ENCODE results near the gene TBC1D20. TPM values are rescaled to one million over a fixed set of nuclear protein-coding genes. Genes with fewer than 3 reads are reported as not detected.

The TBC1D20 gene
- total RNA-seq, 1 donor from 2014 or later, result 30.9 TPM

DNA sequence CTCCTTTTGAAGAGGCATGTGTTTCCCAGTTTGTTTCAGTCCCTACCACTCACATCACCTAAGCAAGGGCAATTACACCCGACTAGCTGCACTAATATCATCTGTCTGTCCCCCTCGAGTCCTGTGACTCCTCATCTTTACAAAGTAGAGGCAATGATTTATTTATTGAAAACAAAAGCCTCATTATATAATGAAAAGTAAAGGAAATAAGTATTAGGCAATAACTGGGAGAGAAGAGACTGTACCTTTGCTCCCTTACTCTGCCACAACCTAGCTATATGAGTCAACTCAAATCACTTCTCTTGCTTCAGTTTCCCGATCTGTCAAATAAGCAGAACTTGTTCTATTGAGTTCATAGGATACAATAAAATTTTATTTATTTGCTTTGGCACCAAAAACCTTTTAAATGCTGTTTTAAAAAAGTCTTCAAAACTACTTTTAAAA lies 42.3 kb upstream of the TBC1D20 start:
- DNase-seq (ENCODE audit: extremely low spot score in 2 of 2), result no peak
- H3K36me3 ChIP-seq, result peaks cover 0 to 50% of the 10 kb centered on the region in 2 donors
- TF ChIP-seq POLR2AphosphoS5 (IDR thresholded peaks at IDR 0.05; ENCODE audit: insufficient read depth in 1 of 2, low read depth in 1 of 2), result no peak
- no peak for TF ChIP-seq POLR2A (IDR thresholded peaks at IDR 0.05)
- TF ChIP-seq, protein P1, sequence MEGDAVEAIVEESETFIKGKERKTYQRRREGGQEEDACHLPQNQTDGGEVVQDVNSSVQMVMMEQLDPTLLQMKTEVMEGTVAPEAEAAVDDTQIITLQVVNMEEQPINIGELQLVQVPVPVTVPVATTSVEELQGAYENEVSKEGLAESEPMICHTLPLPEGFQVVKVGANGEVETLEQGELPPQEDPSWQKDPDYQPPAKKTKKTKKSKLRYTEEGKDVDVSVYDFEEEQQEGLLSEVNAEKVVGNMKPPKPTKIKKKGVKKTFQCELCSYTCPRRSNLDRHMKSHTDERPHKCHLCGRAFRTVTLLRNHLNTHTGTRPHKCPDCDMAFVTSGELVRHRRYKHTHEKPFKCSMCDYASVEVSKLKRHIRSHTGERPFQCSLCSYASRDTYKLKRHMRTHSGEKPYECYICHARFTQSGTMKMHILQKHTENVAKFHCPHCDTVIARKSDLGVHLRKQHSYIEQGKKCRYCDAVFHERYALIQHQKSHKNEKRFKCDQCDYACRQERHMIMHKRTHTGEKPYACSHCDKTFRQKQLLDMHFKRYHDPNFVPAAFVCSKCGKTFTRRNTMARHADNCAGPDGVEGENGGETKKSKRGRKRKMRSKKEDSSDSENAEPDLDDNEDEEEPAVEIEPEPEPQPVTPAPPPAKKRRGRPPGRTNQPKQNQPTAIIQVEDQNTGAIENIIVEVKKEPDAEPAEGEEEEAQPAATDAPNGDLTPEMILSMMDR (IDR thresholded peaks at IDR 0.05), result no peak
- no peaks in the 10 kb centered on the region for H3K27me3 ChIP-seq
- H3K4me1 ChIP-seq, result peaks cover 27% of the 10 kb centered on the region
- H3K9me3 ChIP-seq, result no peaks in the 10 kb centered on the region
- intact Hi-C loops (cut with DNase I), result no loop called here
- H3K27ac ChIP-seq, result no peak overlapping the region
- no peak overlapping the region for H3K4me3 ChIP-seq

DNA sequence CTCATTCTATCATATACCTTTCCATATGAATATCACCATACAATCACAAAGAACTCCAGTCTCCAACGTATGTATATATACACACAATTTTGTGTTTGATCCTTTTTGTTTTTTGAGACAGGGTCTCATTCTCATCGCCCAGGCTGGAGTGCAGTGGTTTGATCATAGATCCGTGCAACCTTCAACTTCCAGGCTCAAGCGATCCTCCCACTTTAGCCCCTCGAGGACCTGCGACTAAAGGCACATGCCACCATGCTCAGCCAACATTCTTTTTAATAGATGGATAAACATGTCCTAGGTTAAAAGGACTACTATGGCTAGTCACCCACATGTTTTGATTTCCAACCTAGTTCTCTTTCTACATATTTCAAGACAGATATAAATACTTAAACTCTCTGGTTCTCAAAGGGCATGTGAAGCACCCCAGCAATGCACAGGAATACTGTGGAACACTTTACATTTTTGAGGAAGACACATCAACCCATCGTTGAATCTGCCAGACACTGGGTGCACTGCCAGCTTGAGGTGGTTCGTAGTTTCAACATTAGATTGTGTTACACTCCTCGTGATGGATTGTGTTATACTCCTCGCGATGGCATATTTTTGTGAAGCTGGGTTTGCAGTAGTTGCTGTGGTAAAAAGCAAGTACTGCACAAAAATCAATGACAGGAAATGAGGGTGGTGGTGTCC lies 40.9 kb upstream of the TBC1D20 start:
- Histone ChIP-seq H3K4me3 (no peak overlapping the region), H3K4me1 (peaks cover 13% of the 10 kb centered on the region), H3K9me3 (no peaks in the 10 kb centered on the region), H3K27ac (no peak overlapping the region), H3K27me3 (no peaks in the 10 kb centered on the region), H3K36me3 (peaks cover 0 to 64% of the 10 kb centered on the region in 2 donors)
- TF ChIP-seq POLR2A (IDR thresholded peaks at IDR 0.05), result no peak
- TF ChIP-seq, protein P1 (IDR thresholded peaks at IDR 0.05), result no peak
- no peak for TF ChIP-seq POLR2AphosphoS5 (IDR thresholded peaks at IDR 0.05; ENCODE audit: insufficient read depth in 1 of 2, low read depth in 1 of 2)
- DNase-seq (ENCODE audit: extremely low spot score in 2 of 2), result no peak
- intact Hi-C loops (cut with DNase I), result no loop called here

DNA sequence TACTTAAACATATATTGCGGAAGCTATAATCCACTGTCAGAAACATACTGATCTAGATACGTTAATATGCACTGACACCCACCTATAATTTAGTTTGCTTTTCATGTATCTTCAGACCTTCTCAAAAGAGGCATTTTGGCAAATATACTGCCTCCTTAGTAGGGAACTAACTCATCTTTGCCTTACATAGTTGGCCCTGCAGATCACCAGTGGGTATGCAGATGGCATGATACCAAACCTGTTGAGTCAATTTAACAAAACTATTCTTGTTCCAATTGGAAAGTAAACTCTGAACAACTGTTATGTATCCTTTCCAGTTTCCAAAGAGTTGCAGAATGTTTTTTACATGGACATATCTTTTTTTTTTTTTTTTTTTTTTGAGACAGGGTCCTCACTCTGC lies 35.6 kb upstream of the TBC1D20 start:
- Histone ChIP-seq H3K4me1 (peaks cover 28% of the 10 kb centered on the region), H3K4me3 (no peak overlapping the region), H3K27ac (no peak overlapping the region), H3K36me3 (peaks cover 0 to 69% of the 10 kb centered on the region in 2 donors), H3K27me3 (no peaks in the 10 kb centered on the region), H3K9me3 (no peaks in the 10 kb centered on the region)
- TF ChIP-seq, protein P1 (IDR thresholded peaks at IDR 0.05), result no peak
- no peak for TF ChIP-seq POLR2A (IDR thresholded peaks at IDR 0.05)
- TF ChIP-seq POLR2AphosphoS5 (IDR thresholded peaks at IDR 0.05; ENCODE audit: insufficient read depth in 1 of 2, low read depth in 1 of 2), result no peak
- intact Hi-C loops (cut with DNase I), result no loop called here
- no peak for DNase-seq (ENCODE audit: extremely low spot score in 2 of 2)

DNA sequence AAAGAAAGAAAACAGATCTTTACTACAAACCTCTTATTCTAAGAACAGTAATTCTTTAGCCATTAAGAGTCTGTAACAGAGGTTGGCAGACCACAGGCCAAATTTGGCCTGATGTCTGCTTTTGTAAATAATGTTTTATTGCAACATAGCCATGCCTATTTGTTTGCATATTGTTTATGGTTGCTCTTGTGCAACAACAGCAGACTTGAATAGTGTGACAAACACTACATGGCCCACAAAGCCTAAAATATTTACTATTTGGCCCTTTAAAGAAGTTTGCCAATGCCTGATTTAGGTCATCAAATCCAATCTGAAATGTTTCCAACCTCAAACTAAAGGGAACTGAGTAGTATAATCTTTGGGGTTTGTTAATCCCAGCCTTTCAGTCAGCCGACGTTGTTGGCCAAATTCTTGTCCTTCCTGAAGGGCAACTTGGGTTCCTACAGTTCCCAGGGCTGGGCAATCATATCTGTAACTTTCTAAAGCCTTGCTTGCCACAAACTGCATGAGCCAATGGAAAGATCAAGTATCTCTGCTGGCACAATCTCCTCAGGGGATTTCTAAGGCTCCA lies 33.9 kb upstream of the TBC1D20 start:
- peak overlapping the region; percentile 60 for H3K27ac ChIP-seq
- no peaks in the 10 kb centered on the region for H3K27me3 ChIP-seq
- no peaks in the 10 kb centered on the region for H3K9me3 ChIP-seq
- no peak for DNase-seq (ENCODE audit: extremely low spot score in 2 of 2)
- TF ChIP-seq POLR2AphosphoS5 (IDR thresholded peaks at IDR 0.05; ENCODE audit: insufficient read depth in 1 of 2, low read depth in 1 of 2), result no peak
- TF ChIP-seq, protein P1 (IDR thresholded peaks at IDR 0.05), result peak in 1 of 3 experiments; percentile 8
- intact Hi-C loops (cut with DNase I), result no loop called here
- H3K4me3 ChIP-seq, result no peak overlapping the region
- H3K4me1 ChIP-seq, result peaks cover 28% of the 10 kb centered on the region
- peaks cover 0 to 75% of the 10 kb centered on the region in 2 donors for H3K36me3 ChIP-seq

DNA sequence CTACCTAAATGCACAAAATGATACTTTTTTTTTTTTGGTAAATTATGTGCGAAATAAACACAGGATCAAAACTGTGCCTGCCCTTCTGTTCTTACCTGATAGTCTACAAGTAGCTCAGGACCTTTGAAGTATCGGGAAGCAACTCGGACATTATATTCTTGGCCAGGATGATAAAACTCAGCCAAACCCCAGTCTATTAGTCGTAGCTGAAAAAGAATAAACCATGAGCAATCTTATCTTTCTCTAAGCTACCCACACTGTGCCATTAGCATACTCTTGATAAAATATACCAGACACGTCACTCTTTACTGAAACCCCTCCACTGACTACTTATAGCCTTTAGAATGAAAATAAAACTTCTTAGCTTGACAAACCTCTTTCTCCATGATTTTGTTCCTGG lies 29.8 kb upstream of the TBC1D20 start:
- Histone ChIP-seq H3K27ac (no peak overlapping the region), H3K9me3 (no peaks in the 10 kb centered on the region), H3K4me3 (no peak overlapping the region), H3K4me1 (peaks cover 23% of the 10 kb centered on the region), H3K27me3 (no peaks in the 10 kb centered on the region), H3K36me3 (peaks cover 0 to 83% of the 10 kb centered on the region in 2 donors)
- TF ChIP-seq POLR2AphosphoS5 (IDR thresholded peaks at IDR 0.05; ENCODE audit: insufficient read depth in 1 of 2, low read depth in 1 of 2) (no peak), POLR2A (IDR thresholded peaks at IDR 0.05) (no peak)
- TF ChIP-seq, protein P1 (IDR thresholded peaks at IDR 0.05), result no peak
- intact Hi-C loops (cut with DNase I), result no loop called here
- DNase-seq (ENCODE audit: extremely low spot score in 2 of 2), result no peak

Data from vagina (tissue), 2 donors.